ENCODE data around the gene EGFL6.

The EGFL6 gene, protein sequence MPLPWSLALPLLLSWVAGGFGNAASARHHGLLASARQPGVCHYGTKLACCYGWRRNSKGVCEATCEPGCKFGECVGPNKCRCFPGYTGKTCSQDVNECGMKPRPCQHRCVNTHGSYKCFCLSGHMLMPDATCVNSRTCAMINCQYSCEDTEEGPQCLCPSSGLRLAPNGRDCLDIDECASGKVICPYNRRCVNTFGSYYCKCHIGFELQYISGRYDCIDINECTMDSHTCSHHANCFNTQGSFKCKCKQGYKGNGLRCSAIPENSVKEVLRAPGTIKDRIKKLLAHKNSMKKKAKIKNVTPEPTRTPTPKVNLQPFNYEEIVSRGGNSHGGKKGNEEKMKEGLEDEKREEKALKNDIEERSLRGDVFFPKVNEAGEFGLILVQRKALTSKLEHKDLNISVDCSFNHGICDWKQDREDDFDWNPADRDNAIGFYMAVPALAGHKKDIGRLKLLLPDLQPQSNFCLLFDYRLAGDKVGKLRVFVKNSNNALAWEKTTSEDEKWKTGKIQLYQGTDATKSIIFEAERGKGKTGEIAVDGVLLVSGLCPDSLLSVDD

DNA sequence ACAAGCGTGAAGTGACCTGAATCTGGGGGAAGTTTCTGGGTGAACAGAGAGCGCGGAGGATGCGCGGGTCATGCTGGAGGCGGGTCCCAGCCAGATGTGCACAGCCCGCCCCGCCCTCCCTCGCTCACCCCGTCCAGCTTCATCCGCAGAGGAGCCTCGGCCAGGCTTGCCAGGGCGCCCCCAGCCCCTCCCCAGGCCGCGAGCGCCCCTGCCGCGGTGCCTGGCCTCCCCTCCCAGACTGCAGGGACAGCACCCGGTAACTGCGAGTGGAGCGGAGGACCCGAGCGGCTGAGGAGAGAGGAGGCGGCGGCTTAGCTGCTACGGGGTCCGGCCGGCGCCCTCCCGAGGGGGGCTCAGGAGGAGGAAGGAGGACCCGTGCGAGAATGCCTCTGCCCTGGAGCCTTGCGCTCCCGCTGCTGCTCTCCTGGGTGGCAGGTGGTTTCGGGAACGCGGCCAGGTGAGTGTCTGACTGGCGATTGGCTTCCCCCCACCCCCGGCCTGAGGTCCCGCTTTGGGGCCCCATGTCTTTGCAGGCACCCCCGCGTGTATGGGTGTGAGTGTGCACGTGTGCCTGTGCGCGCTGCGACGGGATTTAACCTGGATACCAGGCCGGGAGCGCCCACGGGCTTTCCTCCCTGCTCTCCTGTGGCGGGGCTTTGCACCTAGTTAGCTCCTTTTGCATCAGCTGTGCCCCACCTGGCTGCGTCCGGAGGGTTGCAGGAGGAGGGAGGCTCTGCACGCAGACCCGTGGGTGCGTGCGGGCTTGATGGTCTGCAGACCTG, at the start of gene EGFL6:
EGFL6 (plus strand) TSS at position 123 of the 782 bp plus-strand sequence; CDS start at position 384, 261 bp downstream.
- DNase-seq (ENCODE audit: extremely low read depth, low read depth), result no peak
- TF ChIP-seq, protein P1, sequence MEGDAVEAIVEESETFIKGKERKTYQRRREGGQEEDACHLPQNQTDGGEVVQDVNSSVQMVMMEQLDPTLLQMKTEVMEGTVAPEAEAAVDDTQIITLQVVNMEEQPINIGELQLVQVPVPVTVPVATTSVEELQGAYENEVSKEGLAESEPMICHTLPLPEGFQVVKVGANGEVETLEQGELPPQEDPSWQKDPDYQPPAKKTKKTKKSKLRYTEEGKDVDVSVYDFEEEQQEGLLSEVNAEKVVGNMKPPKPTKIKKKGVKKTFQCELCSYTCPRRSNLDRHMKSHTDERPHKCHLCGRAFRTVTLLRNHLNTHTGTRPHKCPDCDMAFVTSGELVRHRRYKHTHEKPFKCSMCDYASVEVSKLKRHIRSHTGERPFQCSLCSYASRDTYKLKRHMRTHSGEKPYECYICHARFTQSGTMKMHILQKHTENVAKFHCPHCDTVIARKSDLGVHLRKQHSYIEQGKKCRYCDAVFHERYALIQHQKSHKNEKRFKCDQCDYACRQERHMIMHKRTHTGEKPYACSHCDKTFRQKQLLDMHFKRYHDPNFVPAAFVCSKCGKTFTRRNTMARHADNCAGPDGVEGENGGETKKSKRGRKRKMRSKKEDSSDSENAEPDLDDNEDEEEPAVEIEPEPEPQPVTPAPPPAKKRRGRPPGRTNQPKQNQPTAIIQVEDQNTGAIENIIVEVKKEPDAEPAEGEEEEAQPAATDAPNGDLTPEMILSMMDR (IDR thresholded peaks at IDR 0.05; ENCODE audit: low read depth, low read length, missing control alignments), result no peak

DNA sequence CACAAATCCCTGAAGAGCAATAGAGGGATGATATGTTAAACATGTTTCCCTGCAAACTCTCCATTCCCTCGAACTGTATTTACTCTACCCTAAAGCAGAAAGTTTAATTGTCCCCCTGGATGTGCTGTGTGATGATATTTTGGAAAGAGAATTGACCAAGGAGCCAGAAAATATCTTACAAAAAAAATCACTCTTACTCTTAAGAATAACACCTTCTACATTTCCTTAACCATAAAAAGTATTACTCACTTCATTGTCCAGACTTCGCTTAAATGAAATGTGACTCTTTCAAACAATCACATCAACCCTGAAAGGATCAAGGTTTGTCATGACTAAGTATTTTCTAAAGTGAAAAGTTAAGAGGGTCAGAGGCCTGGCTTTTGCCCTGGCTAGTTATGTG, 49.0 kb upstream of the EGFL6 start:
- H3K4me3 ChIP-seq (replicated peaks; ENCODE audit: low read depth, low read length), result no peak overlapping the region
- no peak for DNase-seq (ENCODE audit: extremely low read depth, low read depth)
- TF ChIP-seq, protein P1 (IDR thresholded peaks at IDR 0.05; ENCODE audit: low read depth, low read length, missing control alignments), result no peak

More for the DNA sequence above, at the start of gene EGFL6:
- H3K4me3 ChIP-seq (replicated peaks; ENCODE audit: low read depth, low read length), result 0 out of 2 replicates have a peak within 1 kb of the TSS, but pooled peaks have one; percentile 1

- TF ChIP-seq, protein P1 (IDR thresholded peaks at IDR 0.05; ENCODE audit: low read depth, low read length, missing control alignments), result no peak
- no peak overlapping the region for H3K4me3 ChIP-seq (replicated peaks; ENCODE audit: low read depth, low read length)
- no peak for DNase-seq (ENCODE audit: extremely low read depth, low read depth)
Measured at GRCh38 chrX:13520936-13521335, 48.5 kb upstream of the EGFL6 start.

GRCh38 chrX:13522811-13523210, 46.6 kb upstream of the EGFL6 start:
- TF ChIP-seq, protein P1 (IDR thresholded peaks at IDR 0.05; ENCODE audit: low read depth, low read length, missing control alignments), result no peak
- H3K4me3 ChIP-seq (replicated peaks; ENCODE audit: low read depth, low read length), result no peak overlapping the region
- DNase-seq (ENCODE audit: extremely low read depth, low read depth), result no peak

GRCh38 chrX:13533726-13534125, 35.7 kb upstream of the EGFL6 start:
- TF ChIP-seq, protein P1 (IDR thresholded peaks at IDR 0.05; ENCODE audit: low read depth, low read length, missing control alignments), result no peak
- no peak for DNase-seq (ENCODE audit: extremely low read depth, low read depth)
- no peak overlapping the region for H3K4me3 ChIP-seq (replicated peaks; ENCODE audit: low read depth, low read length)

DNA sequence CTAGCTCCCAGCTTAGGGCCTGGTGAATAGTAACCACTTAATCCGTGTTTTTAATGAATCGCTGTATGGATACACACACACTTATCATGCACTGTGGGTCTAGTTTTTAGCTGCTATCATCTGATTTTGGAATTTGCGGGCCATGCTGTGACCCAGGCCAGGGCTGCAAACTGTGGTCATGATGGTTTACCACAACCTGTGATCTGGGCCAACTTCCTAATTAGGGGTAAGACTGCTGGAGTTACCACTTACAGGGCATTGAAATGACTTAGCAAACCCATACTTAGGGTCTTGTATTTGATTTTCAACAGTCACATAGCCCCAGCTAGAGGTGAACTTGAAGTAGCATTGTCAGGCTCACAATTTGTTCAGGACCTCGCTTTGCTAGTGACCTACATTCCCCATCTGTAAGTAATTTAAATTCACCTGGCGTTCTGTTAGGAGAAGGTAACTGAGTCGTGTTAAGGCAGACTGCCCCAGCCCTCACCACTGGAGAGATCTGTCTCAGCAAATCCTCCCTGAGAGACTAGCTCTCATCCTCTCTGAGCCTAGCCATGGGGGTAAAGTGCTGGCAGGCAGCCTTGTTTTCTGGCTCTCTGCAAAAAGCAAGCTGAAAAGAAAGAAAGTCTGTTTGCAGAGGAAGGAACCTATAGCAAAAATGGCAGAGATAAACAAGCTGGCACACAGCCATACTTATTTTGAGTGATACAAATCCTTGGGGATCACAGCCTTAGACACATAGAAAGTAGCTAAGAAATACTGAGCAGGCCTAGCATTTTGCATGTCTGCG, 33.8 kb upstream of the EGFL6 start:
- DNase-seq (ENCODE audit: extremely low read depth, low read depth), result no peak
- H3K4me3 ChIP-seq (replicated peaks; ENCODE audit: low read depth, low read length), result no peak overlapping the region
- TF ChIP-seq, protein P1 (IDR thresholded peaks at IDR 0.05; ENCODE audit: low read depth, low read length, missing control alignments), result no peak

Measured in HFF-Myc (cell line).